Activated CD4-positive, alpha-beta T cell treated with anti-CD3 and anti-CD28 coated beads, Interleukin-2, amount 10 ng/mL, durations not matched to agents 24 days and 14 days (primary cell): ENCODE results near the gene KNTC1. TPM values are rescaled to one million over a fixed set of nuclear protein-coding genes. Genes with fewer than 3 reads are reported as not detected.
A peak's percentile ranks its signal among the peaks of the same experiment; 100 is the strongest.
"Not testable (repeated sequence)": the region's sequence is repeated elsewhere in the genome, so short reads cannot be mapped to it uniquely, and the experiment has no call there.

Experiments used
- DNase-seq: peaks from one replicate; pipeline ENCODE4 v3.0.0; 2022
- H3K27ac Mint-ChIP-seq: one replicate; pipeline ENCODE4 v1.8.0; 2022; ENCODE audit warnings: mild to moderate bottlenecking, mixed read lengths
- H3K27me3 Mint-ChIP-seq: one replicate; pipeline ENCODE4 v1.8.0; 2022; ENCODE audit warnings: mixed read lengths
- H3K36me3 Mint-ChIP-seq: one replicate; pipeline ENCODE4 v1.8.0; 2022; ENCODE audit warnings: low read depth, mild to moderate bottlenecking, mixed read lengths
- H3K4me1 Mint-ChIP-seq: one replicate; pipeline ENCODE4 v1.8.0; 2021; ENCODE audit warnings: mixed read lengths
- H3K4me3 Mint-ChIP-seq: one replicate; pipeline ENCODE4 v1.8.0; 2022; ENCODE audit warnings: mild to moderate bottlenecking, moderate library complexity, mixed read lengths
- H3K9me3 Mint-ChIP-seq: one replicate; pipeline ENCODE4 v1.8.0; 2021; ENCODE audit warnings: mixed read lengths
- intact Hi-C: fragments of 100-400 bp; cut with micrococcal nuclease; formaldehyde crosslinking; loops from one replicate; pipeline ENCODE4 v1.15.1; 2023
- total RNA-seq: library from RNA; stranded (reverse); gene quantifications from 2 replicates; pipeline ENCODE4 v1.2.3, GENCODE V29; 2022

Gene KNTC1
- total RNA-seq, 1 donor from 2014 or later, result 129 TPM

DNA sequence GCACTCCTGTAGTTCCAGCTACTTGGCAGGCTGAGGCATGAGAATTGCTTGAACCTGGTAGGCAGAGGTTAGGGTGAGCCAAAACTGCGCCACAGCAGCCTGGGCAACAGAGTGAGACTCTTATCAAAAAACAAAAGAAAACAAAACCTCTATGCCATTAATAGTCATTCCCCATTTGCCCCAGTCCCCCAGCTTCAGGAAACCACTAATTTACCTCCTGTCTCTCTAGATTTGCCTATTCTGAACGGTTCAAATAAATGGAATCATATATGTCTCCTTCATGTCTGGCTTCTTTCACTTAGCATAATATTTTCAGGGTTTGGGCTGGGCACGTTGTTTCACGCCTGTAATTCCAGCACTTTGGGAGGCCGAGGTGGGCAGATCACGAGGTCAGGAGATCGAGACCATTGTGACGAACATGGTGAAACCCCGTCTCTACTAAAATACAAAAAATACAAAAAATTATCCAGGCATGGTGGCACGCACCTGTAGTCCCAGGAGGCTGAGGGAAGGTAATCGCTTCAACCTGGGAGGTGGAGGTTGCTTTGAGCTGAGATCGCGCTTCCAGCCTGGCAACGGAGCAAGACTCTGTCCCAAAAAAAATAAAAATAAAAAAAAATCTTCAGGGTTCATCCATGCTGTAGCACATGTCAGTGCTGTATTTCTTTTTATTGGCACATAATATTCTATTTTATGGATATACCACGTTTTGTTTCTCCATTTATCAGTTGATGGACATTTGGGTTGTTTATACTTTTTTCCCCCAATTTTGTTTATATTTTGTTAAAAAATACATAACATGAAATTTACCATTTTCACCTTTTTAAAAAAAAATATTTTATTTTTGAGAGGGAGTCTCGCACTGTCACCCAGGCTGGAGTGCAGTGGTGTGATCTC is 31.9 kb downstream of the KNTC1 start:
- Mint-ChIP-seq H3K4me1 (peaks cover 3% of the 10 kb centered on the region), H3K4me3 (no peak overlapping the region), H3K36me3 (peaks cover 44% of the 10 kb centered on the region), H3K27me3 (no peaks in the 10 kb centered on the region), H3K9me3 (no peaks in the 10 kb centered on the region), H3K27ac (no peak overlapping the region)
- intact Hi-C loops, result no loop called here
- DNase-seq, result no peak

DNA sequence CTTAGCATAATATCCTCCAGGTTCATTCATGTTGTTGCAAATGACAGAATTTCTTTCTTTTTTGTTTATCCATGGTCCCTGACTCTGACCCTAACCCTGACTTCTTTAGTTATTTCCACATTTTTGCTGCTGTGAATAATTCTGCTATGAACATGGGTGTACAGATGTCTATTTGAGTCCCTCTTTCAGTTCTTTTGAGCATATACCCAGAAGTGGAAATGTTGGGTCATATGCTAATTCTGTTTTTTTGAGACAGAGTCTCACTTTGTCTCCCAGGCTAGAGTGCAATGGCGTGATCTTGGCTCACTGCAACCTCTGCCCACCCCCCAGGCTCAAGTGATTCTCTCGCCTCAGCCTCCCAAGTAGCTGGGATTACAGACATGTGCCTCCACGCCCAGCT is 33.1 kb downstream of the KNTC1 start:
- no peak overlapping the region for H3K4me3 Mint-ChIP-seq
- no peak for DNase-seq
- peak overlapping the region; percentile 46 for H3K27ac Mint-ChIP-seq
- intact Hi-C loops, result no loop called here
- no peaks in the 10 kb centered on the region for H3K9me3 Mint-ChIP-seq
- H3K36me3 Mint-ChIP-seq, result peaks cover 40% of the 10 kb centered on the region
- H3K27me3 Mint-ChIP-seq, result no peaks in the 10 kb centered on the region
- peaks cover 3% of the 10 kb centered on the region for H3K4me1 Mint-ChIP-seq

DNA sequence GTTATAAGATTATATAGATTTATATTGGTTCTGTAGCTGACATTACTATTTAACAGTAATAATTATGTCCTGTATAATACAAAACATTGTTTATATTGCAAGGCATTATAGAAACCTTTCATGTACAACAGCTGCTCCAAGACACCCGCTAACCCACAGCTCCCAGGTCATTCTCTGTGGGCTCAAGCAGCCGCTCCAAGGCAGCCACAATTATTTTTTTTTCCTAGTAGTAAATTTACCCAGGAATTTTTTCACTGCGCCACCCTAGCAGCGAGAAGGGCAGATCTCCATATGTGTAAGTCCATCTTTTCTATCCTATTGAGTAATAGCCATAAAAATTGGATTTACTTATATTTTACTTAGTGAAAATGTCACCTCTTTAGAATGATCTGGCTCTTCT is 36.3 kb downstream of the KNTC1 start:
- Mint-ChIP-seq H3K36me3 (peaks cover 29% of the 10 kb centered on the region), H3K4me1 (peaks cover 3% of the 10 kb centered on the region), H3K27ac (no peak overlapping the region), H3K9me3 (no peaks in the 10 kb centered on the region), H3K4me3 (no peak overlapping the region), H3K27me3 (no peaks in the 10 kb centered on the region)
- no peak for DNase-seq
- intact Hi-C loops, result no loop called here

DNA sequence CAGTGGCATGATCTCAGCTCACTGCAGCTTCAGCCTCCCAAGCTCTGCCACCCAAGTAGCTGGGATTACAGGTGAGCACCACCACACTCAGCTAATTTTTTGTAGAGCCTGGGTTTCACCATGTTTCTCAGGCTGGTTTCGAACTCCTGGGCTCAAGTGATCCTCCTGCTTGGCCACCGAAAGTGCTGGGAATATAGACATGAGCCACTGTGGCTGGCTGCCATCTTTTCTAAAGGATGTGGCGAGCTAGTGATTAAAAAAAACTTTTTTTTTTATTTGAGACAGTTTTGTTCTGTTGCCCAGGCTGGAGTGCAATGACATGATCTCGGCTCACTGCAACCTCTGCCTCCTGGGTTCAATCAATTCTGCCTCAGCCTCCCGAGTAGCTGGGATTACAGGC is 39.8 kb downstream of the KNTC1 start:
- peaks cover 36% of the 10 kb centered on the region for H3K36me3 Mint-ChIP-seq
- H3K4me1 Mint-ChIP-seq, H3K27ac Mint-ChIP-seq, intact Hi-C loops, H3K27me3 Mint-ChIP-seq, DNase-seq, H3K9me3 Mint-ChIP-seq, H3K4me3 Mint-ChIP-seq: not testable (repeated sequence)

DNA sequence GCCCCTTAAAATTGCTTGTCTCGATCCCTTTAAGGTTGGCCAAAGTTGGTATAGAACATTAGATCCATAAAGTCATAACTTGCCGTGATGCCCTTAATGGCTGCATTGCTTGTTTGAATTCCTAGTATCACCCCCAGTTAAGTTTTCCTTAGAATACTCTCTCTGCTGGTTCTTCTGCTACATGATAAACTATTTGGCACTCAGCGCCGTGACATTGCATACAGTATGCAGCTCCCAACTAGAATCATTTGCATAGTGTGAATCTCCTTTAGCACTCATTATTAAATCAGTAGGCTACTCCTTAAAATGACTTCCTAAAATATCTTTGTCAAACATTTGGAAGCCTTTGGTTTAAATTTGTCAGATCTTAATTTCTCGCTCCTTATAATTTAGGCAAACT is 42.2 kb downstream of the KNTC1 start:
- peaks cover 39% of the 10 kb centered on the region for H3K36me3 Mint-ChIP-seq
- intact Hi-C loops, result no loop called here
- H3K27me3 Mint-ChIP-seq, result no peaks in the 10 kb centered on the region
- peaks cover 6% of the 10 kb centered on the region for H3K4me1 Mint-ChIP-seq
- no peaks in the 10 kb centered on the region for H3K9me3 Mint-ChIP-seq
- no peak for DNase-seq
- H3K27ac Mint-ChIP-seq, result no peak overlapping the region
- H3K4me3 Mint-ChIP-seq, result no peak overlapping the region

DNA sequence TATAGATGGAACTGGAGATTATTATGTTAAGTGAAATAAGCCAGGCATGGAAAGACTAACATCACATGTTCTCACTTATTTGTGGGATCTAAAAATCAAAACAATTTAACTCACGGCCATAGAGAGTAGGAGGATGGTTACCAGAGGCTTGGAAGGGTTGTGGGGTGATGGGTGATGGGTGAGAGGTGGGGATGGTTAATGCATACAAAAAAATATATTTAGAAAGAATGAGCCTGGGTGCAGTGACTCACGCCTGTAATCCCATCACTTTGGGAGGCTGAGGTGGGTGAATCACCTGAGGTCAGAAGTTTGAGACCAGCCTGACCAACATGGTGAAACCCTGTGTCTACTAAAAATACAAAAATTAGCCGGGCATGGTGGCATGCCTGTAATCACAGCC is 43.0 kb downstream of the KNTC1 start:
- H3K27me3 Mint-ChIP-seq, H3K27ac Mint-ChIP-seq, H3K4me3 Mint-ChIP-seq, intact Hi-C loops, H3K4me1 Mint-ChIP-seq, DNase-seq, H3K9me3 Mint-ChIP-seq: not testable (repeated sequence)
- peaks cover 42% of the 10 kb centered on the region for H3K36me3 Mint-ChIP-seq

DNA sequence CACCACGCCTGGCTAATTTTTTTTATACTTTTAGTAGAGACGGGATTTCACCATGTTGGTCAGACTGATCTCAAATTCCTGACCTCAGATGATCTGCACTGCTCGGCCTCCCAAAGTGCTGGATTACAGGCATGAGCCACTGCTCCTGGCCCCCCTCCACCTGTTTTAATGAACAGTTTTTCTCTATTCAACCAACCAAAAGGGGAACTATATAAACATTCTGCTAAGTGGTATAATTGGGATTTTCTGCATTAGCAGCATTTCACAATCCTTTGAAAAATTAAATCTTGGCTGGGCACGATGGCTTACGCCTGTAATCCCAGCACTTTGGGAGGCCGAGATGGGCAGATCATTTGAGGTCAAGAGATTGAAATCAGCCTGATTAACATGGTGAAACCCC is 44.8 kb downstream of the KNTC1 start:
- intact Hi-C loops, result no loop called here
- Mint-ChIP-seq H3K36me3 (peaks cover 54% of the 10 kb centered on the region), H3K9me3 (no peaks in the 10 kb centered on the region), H3K4me3 (no peak overlapping the region), H3K27ac (no peak overlapping the region), H3K27me3 (no peaks in the 10 kb centered on the region), H3K4me1 (peaks cover 6% of the 10 kb centered on the region)
- DNase-seq, result no peak

DNA sequence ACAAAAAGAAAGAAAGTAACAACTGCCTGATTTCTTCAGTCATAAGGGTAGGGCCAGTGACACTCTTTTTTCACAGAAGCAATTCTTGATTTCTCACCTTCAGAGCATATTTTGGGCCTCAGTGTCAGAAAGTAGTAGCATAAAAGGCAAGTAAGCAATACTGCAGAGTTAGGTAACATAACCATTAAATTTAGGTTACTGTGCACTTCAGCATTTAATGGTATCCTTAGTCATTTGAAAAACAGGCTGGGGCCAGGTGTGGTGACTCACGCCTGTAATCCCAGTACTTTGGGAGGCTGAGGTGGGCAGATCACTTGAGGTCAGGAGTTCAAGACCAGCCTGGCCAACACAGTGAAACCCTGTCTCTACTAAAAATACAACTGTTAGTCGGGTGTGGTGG is 56.2 kb downstream of the KNTC1 start:
- H3K27ac Mint-ChIP-seq, DNase-seq, H3K4me1 Mint-ChIP-seq, H3K4me3 Mint-ChIP-seq, intact Hi-C loops, H3K9me3 Mint-ChIP-seq, H3K27me3 Mint-ChIP-seq: not testable (repeated sequence)
- peaks cover 53% of the 10 kb centered on the region for H3K36me3 Mint-ChIP-seq

DNA sequence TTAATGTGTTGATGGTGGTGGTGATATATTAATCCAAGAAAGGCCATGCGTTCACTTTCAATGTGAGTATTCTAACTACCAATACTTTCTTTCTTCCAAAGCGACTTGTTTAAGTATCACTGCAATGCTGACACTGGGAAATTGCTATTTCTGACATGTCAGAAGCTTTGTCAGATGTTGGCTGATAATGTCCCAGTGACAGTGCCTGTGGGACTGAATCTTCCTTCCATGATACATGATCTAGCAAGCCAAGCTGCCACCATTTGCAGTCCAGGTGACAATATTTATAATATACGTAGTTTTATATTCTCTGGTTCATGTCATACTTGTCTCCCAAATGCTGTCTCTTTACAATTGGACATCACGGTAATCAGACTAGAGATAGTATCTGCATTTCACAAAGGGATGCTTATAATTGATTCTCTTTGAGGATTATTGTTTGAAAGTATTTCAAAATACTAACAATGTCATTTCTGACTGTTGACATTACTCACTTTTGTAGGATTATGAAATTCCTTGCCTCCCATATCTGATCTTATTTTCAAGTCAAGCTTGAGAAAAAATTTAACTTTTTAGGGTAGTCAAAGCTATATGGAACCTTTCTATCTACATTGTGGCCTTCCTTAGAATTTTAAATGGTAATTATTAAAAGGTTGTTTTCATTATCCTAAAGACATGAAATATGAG is 57.3 kb downstream of the KNTC1 start:
- intact Hi-C loops, result no loop called here
- DNase-seq, result no peak
- H3K4me3 Mint-ChIP-seq, result no peak overlapping the region
- H3K9me3 Mint-ChIP-seq, result no peaks in the 10 kb centered on the region
- no peak overlapping the region for H3K27ac Mint-ChIP-seq
- no peaks in the 10 kb centered on the region for H3K27me3 Mint-ChIP-seq
- H3K36me3 Mint-ChIP-seq, result peaks cover 49% of the 10 kb centered on the region
- no peaks in the 10 kb centered on the region for H3K4me1 Mint-ChIP-seq

DNA sequence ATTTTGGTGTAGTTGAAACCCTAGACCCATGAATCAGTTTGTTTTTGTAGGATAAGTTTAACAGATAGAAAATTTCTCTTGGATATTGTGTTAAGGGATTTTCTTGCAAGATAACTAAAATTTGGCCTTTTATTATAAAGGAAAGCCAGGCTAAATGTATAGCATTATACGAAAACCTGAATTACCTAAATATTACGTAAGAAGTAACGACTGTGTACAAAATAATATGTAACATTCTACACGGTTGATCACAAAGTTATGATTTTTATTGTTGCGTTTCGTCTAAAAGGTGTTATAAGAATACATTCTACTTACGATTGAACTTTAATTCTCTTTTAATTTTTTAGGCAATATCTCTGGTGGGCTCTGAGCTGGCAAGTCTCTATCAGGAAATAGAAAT is 63.9 kb downstream of the KNTC1 start:
- Mint-ChIP-seq H3K36me3 (peaks cover 47% of the 10 kb centered on the region), H3K27me3 (no peaks in the 10 kb centered on the region), H3K9me3 (no peaks in the 10 kb centered on the region), H3K27ac (no peak overlapping the region), H3K4me1 (peaks cover 2% of the 10 kb centered on the region), H3K4me3 (no peak overlapping the region)
- no peak for DNase-seq
- intact Hi-C loops, result no loop called here

DNA sequence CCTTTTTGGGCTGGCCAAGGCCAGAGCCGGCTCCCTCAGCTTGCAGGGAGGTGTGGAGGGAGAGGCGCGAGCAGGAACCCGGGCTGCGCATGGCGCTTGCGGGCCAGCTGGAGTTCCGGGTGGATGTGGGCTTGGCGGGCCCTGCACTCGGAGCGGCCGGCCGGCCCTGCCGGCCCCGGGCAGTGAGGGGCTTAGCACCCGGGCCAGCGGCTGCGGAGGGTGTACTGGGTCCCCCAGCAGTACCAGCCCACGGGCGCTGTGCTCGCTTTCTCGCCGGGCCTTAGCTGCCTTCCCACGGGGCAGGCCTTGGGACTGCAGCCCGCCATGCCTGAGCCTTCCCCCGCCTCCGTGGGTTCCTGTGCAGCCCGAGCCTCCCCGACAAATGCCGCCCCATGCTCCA is 64.9 kb downstream of the KNTC1 start:
- DNase-seq, H3K4me1 Mint-ChIP-seq, H3K27me3 Mint-ChIP-seq, H3K27ac Mint-ChIP-seq, H3K9me3 Mint-ChIP-seq, H3K4me3 Mint-ChIP-seq, intact Hi-C loops: not testable (repeated sequence)
- peaks cover 46% of the 10 kb centered on the region for H3K36me3 Mint-ChIP-seq

DNA sequence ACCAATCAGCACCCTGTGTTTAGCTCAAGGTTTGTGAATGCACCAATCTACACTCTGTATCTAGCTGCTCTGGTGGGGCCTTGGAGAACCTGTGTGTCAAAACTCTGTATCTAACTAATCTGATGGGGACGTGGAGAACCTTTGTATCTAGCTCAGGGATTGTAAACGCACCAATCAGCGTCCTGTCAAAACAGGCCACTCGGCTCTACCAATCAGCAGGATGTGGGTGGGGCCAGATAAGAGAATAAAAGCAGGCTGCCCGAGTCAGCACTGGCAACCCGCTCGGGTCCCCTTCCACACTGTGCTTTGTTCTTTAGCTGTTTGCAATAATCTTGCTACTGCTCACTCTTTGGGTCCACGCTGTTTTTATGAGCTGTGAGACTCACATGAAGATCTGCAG is 65.5 kb downstream of the KNTC1 start:
- intact Hi-C loops, H3K4me1 Mint-ChIP-seq, H3K4me3 Mint-ChIP-seq, DNase-seq, H3K27ac Mint-ChIP-seq, H3K27me3 Mint-ChIP-seq, H3K9me3 Mint-ChIP-seq: not testable (repeated sequence)
- H3K36me3 Mint-ChIP-seq, result peaks cover 47% of the 10 kb centered on the region

DNA sequence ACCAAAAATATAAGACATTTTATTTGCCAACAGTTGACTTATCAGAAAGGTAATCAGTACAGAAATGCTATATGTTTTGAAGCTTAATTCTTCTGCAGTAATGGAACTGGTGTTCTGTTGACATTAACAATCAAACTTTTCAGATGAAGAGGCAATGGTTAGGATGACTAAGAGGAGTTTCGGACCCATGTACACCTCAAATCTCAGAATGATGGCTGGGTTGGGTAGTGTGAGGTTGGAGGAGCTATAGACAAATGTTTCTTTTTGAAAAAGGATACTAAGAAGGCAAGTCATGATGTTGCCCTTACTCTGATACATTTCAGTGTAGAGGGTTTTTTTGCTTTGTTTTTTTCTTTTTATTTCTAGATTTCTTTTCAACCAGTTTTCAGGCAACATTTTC is 66.9 kb downstream of the KNTC1 start:
- H3K27me3 Mint-ChIP-seq, result no peaks in the 10 kb centered on the region
- peaks cover 43% of the 10 kb centered on the region for H3K36me3 Mint-ChIP-seq
- H3K4me3 Mint-ChIP-seq, result no peak overlapping the region
- H3K9me3 Mint-ChIP-seq, result no peaks in the 10 kb centered on the region
- intact Hi-C loops, result no loop called here
- peak overlapping the region; percentile 10 for H3K27ac Mint-ChIP-seq
- H3K4me1 Mint-ChIP-seq, result peaks cover 2% of the 10 kb centered on the region
- no peak for DNase-seq

DNA sequence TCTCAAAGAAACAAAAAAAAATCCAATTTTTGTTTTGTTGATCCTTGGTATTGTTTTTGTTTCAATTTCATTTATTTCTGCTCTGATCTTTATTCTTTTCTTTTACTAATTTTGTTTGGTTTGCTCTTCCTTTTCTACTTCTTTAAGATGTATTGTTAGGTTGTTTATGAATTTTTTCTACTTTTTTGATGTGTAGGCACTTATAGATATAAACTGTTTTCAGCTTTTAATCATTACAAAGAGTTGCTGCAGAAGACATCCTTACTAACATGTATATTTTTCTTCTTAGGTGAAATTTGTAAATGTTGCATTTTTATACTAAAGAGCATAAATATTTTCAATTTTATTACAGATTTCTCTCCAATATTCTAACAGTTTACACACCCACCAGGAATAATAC is 69.8 kb downstream of the KNTC1 start:
- Mint-ChIP-seq H3K27me3 (no peaks in the 10 kb centered on the region), H3K4me3 (no peak overlapping the region), H3K9me3 (no peaks in the 10 kb centered on the region), H3K27ac (no peak overlapping the region), H3K4me1 (peaks cover 2% of the 10 kb centered on the region), H3K36me3 (peaks cover 36% of the 10 kb centered on the region)
- no peak for DNase-seq
- intact Hi-C loops, result no loop called here
